Muscle of back (tissue), 11 donors: ENCODE measurements around the gene EFCAB6. TPM values are rescaled to one million over a fixed set of nuclear protein-coding genes. Genes with fewer than 3 reads are reported as not detected.

Experiments
- DNase-seq, 3 donors: peaks; one replicate each; pipeline versions ENCODE4 v3.0.0 to v3.0.0-alpha.2; 2013
- polyA plus RNA-seq, 10 donors: library from polyadenylated mRNA; unstranded; fragments of 120-200 nt; gene quantifications; one replicate each; pipeline ENCODE4 v1.2.1, GENCODE V29; 2013; ENCODE audit not compliant: insufficient read length in 10 of 10

The EFCAB6 gene
- polyA plus RNA-seq, 10 donors: 0.61 to 1.3 (median 0.80) TPM

GRCh38 chr22:43591380-43591779 lies 220.7 kb downstream of the EFCAB6 start:
- no peak for DNase-seq

- DNase-seq: no peak
These were observed 224.5 kb downstream of the EFCAB6 start for GRCh38 chr22:43587574-43587973.

GRCh38 chr22:43583501-43583900 lies 228.6 kb downstream of the EFCAB6 start:
- no peak for DNase-seq

DNA sequence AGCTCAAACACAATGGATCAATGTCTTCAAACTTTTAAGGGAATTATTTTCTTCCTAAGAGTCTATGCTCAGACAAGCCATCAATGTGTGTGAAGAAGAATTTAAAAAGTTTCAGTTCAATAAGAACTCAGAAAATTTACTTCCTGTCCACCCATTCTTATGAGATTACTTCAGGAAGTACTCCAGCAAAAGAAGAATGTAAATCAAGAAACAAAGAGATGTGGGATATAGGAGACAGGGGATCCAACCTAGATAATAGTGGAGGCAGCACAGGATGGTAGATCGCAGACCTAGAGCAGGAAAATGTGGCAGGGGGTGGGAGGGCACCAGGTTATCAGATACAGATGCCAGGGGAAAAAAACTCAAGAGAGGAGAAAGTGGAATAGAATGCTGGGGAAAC lies 229.7 kb downstream of the EFCAB6 start:
- no peak for DNase-seq

DNA sequence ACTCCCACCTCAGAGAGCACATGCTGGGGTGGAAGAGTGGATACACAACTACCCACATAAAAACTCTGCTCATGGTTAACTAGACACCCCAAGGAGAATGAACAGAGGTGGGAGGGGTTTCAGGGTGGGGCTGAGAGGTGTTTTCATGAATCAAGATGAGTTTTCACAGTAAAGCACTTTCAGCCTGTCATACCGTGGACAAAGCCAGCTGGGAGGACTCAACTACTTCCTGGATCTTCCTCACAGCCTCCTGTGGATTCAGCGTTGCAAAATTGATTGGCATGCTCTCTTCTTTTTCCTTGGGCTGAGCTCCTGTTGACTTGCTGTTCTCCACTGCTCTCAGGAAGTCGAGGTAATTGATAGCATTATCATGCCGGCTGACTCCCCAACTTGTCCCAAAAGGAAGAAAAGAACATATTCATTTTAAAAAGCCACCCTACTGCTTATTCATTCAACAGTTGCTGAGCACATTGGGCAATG lies 231.8 kb downstream of the EFCAB6 start:
- no peak for DNase-seq

DNA sequence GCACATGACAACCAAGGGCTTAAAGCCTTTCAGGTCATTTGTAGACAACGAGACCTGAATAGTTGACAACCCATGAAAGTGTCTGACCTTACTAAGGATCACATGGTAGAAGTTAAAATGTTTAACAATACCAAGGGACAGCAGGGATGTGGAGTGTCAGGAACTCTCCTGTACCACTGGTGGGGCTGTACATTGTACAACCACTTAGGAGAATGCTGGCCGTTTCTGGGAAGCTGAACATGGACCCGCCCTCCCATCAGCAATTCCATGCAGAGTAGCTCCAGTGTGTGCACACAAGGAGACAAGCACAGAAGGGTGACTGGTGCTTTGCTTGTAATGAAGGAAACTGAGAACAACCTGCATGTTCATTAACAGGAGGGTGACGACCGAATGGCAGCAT lies 237.4 kb downstream of the EFCAB6 start:
- no peak for DNase-seq

DNA sequence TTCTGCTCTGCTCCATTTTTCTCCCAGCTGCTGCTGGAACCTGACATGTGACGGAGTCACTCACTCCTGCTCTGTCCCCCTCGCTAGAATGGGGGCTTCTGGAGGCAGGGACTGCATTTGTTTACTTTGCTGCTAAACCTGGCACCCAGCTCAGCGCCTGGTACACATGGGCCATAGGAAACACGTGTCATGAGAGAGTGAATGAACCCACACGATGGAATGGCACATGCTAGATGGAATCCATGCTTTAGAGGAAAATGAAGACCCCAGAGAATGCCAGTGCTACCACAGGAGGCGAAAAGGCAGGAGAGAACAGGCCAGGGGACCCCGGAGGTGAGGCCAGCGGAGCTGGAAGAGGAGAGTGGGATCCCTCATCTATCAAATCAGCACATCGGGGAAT lies 239.4 kb downstream of the EFCAB6 start:
- DNase-seq: no peak

DNA sequence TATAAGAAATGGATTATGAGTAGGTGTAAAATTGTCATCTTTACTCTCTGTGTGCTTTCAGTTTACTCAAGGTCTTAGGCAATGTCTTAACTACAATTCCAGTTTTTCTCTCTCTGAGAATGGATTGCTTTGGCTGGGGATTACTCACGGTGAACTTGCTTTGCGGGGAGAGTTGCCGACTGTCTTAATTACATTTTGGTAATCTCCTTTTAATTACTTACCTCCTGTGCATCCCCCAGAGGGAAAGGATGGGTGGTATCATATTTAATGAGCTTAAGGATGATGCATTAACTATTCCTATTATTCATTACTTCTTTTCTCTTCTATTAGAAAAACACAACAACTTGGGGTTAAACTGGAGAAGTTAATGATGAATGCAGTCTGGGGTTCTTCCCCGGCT lies 240.9 kb downstream of the EFCAB6 start:
- no peak for DNase-seq

DNA sequence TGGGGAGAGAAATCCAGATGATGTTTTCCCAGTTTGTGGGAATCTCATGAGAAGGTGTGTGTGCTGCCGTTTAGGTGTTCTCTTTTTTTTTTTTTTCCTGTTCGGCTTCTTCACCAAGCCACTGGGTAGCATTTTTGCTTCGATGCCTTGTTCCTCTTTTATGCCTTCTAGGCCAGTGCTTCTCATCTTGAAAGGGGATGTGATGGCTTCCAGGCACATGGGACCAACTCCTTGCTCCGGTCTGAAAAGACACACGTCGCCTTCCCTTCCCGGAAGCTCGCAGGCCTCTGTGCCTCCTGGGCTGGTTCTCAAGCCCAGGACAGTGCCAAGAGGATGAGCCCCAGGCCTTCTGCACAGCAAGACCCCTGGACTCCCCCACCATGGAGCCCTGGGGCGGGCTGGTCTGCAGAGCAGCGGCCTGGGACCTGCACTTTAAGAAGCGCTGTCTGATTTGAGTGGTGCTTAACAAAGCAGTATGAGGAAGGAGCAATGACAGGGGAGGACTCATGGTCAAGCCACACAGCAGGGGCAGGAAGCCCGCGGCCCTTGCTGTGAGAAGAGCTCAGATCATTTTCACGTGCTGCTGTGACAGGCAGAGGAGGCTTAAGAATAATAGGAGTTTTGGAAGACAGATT lies 241.5 kb downstream of the EFCAB6 start:
- DNase-seq: no peak

DNA sequence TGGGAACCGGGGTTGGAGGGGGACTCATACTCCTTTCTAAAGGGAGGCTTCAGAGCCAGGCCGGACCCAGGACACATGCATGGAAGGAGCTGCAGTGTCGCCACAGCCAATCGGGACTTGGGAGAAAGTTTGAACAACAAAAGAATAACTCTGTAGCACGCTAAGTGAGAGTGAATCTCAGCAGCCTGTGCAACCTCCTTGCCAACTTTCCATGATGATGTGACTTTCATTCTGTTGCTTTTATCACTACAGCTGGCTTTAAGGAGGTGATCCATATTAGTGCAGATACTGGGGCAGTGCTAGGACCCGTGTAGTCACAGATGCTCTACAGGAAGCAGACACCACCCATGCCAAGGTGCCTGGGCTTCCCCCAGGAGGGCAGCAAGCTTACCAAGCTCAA lies 243.0 kb downstream of the EFCAB6 start:
- DNase-seq: no peak

DNA sequence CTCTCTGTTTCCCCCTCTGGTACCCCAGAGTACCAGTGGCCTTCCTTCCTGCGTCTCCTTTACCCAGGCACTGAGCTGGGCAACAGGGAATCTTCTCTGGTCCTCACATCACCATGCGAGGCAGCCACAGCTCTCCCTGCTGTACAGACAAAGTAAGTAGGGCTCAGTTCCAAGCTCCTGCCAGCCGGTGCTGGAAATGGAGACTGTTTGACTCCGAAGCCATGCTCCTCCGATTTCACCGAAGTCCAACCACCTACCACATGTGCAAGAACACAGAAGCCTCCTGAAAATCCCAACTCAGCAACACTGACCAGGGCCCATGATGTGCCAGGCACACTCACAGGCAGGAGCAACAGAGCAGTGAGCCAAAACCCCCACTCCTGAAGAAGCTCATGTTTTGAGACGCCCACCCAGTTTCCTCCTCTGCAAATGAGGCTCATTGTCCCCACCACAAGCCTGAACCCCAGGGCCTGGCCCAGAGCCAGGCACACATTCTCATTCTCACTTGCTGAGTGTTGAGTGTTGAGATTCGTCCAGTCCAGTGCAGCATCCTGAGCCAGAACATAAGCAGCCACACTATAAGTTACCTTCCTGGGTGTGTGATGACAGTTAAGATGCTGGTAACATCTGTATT lies 244.3 kb downstream of the EFCAB6 start:
- no peak for DNase-seq

- no peak for DNase-seq
These were observed 245.4 kb downstream of the EFCAB6 start for GRCh38 chr22:43566561-43567332.

DNA sequence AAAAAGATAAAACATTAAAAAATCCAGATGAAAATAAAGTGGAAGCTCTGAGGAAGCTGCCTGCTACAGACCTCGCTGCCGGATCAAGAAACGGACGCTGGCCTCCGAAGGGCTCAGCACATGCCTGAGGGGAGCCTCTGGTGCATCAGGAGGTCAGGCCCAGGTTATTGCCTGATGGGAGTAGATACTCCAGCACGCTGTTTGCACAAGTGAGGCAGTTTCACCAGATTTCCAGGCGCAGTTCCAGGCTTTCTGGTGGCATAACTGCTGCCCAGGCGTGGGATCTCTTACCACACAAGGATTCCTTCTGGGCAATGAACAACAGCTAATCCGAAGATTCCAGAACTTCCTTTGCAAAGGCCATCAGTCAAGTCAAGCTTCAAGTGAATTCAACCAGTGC lies 246.1 kb downstream of the EFCAB6 start:
- DNase-seq: no peak

- no peak for DNase-seq
These were observed 247.2 kb downstream of the EFCAB6 start for GRCh38 chr22:43564859-43565258.

DNA sequence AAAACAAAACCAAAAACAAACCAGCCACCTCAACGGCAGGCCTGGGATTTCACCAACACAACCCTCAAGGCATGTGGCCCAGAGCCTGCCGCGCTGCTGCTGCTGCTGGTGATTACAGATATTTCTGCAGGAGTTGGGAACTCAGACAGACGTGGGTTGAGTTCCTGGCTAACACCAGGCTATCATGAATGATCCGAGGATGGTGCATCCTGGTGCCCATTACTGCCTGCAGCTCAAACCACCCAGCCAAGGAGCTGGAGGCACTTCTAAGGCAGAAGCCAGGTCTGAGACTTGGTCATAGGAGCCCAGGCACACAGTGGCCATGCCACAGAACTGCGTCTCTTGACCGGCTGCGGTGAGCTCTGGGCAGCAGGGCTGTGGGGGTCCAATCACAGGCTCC lies 248.5 kb downstream of the EFCAB6 start:
- DNase-seq: no peak

- DNase-seq: no peak
These were observed 249.3 kb downstream of the EFCAB6 start for GRCh38 chr22:43562843-43563242.

DNA sequence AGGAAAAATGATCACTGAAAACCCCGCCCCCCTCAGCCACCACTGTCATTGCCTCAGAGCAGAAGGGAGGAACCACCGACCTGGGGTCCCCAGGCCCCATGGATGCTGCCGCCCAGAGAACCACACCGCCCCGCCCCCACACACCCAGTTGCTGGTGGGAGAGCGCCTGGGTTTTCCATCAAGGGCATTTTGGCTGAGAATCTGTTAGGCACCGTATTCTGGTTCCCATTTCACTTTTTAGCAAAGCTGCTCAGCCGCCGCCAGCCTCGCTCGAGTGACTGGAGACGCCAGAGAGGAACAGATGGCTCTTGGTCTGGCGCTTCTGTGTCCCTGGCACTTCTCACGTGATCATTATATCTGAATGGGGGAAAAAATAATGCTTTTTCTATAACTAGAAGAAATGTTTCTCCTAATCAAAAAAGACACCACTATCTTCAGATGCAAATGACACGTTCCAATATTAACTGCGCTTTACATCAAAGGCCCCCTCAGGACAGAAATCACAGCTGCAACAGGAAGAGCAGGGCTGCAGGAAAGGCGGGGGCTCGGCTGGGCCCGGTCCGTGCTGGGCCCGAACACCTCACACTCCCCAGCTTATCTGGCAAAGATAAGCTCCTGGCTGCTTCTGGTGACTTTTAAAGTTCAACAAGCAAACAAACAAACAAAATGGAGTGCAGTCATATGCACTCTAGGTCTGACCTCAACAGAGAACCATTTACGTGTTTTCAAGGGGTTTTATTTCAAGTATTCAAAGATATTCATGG lies 250.5 kb downstream of the EFCAB6 start:
- DNase-seq: peak in 1 of 3 donors; percentile 15

DNA sequence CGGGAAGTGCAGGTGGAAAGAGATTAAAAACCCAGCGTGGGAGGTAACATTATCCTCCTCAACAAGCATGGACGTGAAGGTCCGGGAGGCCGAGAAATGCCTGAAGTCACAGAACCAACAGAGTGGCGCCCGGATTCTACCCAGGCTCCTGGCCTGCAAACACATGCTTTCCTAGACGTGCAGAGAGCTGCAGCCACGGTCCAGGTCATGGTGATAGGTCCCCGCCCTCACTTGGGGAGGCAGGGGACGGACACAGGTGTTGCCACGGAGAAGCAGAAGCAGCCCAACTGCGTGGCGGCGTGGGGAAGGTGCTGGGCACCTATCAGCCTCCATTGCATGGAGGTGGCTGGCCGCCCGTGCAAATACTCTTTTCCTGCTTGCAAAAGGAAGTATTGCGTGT lies 251.5 kb downstream of the EFCAB6 start:
- no peak for DNase-seq

DNA sequence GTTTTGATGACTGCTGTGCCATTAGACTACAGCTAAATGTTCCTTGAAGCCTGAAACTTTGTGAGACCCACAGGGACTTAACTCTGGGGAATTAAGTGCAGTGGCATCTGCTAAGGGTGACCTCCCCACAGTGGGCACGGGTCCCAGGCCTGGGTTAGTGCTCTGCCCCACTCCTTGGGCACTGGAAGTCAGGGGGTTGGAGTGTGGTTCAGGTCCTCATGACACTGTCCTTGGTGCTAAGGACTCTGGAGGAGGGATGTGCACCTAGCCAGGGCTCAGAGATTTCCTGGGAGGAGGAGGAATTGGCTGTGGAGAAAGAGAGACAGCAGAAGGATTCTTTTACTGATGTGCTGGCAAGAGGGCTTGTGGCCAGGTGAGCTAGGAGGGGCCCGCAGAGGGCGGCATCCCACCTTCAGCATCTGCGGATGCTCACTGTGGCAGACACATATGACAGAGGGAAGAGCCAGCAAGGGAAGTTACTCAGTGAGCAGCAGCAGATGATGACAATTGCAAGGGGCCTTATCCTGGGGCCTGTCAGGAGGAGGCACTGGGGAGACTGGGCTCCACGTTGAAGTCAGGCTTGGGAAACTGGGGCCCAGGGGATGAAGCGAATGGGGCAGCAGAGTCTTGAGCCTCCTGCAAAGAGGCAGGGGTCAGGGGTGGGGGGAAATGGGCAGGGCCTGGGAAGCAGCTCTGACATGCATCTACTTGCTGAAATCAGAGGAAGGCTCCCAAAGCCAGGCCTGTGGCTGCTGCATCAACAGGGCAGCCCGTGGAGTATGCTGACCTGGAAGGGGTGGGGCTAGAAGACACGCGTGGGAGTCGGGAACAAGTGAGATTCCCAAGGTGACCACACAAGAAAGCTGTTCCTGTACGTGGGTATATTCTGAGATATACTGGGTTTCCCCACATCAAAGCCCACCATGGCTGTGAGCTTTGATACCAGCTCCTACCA lies 256.3 kb downstream of the EFCAB6 start:
- DNase-seq: no peak

DNA sequence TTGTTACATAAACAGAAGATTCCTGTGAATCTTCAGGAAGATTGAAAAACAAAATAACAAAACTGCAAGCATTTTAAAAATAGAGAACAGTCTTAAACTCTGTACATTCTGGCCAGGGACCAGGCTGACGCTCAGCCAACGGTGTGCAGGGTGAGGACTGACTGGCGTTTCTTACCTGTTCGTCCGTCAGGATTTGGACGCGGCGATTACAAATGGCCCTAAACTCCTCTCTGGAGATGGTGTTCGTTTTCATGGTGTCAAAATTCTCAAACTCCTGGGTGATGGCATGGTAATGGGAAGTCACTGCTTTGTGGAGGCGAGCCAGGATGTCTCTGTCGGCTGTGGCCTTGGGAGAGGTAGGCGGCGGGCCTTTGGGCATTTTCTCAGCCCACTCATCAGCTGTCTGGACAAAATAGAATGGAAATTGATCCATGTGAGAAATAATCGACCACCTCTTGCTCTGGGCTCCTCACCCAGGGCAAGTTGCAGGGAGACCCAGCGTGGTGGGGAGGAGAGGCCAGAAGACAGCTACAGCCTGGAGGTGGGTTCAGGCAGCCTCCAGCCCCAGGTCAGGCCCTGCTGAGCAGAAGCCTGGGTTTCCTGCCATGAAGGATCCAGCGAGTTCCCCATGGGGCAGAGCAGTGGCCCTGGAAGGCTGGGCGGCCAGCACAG lies 257.3 kb downstream of the EFCAB6 start:
- no peak for DNase-seq

- no peak for DNase-seq
These were observed 257.9 kb downstream of the EFCAB6 start for GRCh38 chr22:43554259-43554636.
